Mucosa of descending colon (tissue), 3 donors: ENCODE measurements around the gene RBP3. TPM values are rescaled to one million over a fixed set of nuclear protein-coding genes. Genes with fewer than 3 reads are reported as not detected.
A peak's percentile ranks its signal among the peaks of the same experiment; 100 is the strongest.

Experiments used
- ATAC-seq: fragments of 200-7000 bp; cut with Tn5 transposase; one replicate; pipeline ENCODE4 v1.9.1; 2020; ENCODE audit warnings: mild to moderate bottlenecking, moderate library complexity
- DNase-seq, 3 donors: peaks; one replicate each; pipeline ENCODE4 v3.0.0-alpha.2; 2020
- H3K36me3 ChIP-seq: fragments of 200-600 bp; one replicate; pipeline ENCODE4 v1.8.0; 2021; ENCODE audit warnings: low read depth, mild to moderate bottlenecking
- H3K4me1 ChIP-seq: fragments of 200-600 bp; one replicate; pipeline ENCODE4 v1.8.0; 2021; ENCODE audit warnings: low read depth, mild to moderate bottlenecking
- H3K4me3 ChIP-seq: fragments of 200-600 bp; one replicate; pipeline ENCODE4 v1.8.0; 2021; ENCODE audit warnings: mild to moderate bottlenecking
- H3K9me3 ChIP-seq: fragments of 200-600 bp; one replicate; pipeline ENCODE4 v1.8.0; 2021; ENCODE audit warnings: mild to moderate bottlenecking
- CTCF ChIP-seq: fragments of 200-600 bp; IDR thresholded peaks from one replicate; pipeline ENCODE4 v1.8.0; 2022; ENCODE audit warnings: antibody characterized with exemption, mild to moderate bottlenecking
- intact Hi-C, 2 donors: fragments of 100-400 bp; cut with DNase I in 1 of 2; cut with micrococcal nuclease in 1 of 2; formaldehyde crosslinking; loops; one replicate each; pipeline versions ENCODE4 v1.11.0 to v1.11.1; 2022; cut with DNase I, micrococcal nuclease
- total RNA-seq, 3 donors: library from RNA; stranded (reverse); fragmentation: NEBNext Ultra II Directional in 2 of 3; extraction: Animal tissue kit (Norgen Biotek cat#: 25700) in 2 of 3; gene quantifications; one replicate each; pipeline versions ENCODE4 v1.2.1 to v1.2.4, GENCODE V29; 2021 to 2023
- donor health status: DM: no; HTN: no; CAD: no; lungs with moderate emphysema.
- donor health status: DM: no; HTN: no; CAD: no.
- donor health status: DM: no; HTN: yes; CAD: no.

RBP3 gene
- total RNA-seq, 3 donors from 2014 or later = not detected

GRCh38 chr10:47360419-47361040 is 12.4 kb downstream of the RBP3 start:
- no peak overlapping the region for H3K4me3 ChIP-seq
- no peaks in the 10 kb centered on the region for H3K4me1 ChIP-seq
- DNase-seq (no peak), ATAC-seq (no peak)
- intact Hi-C loops = no loop called here
- no peaks in the 10 kb centered on the region for H3K9me3 ChIP-seq
- TF ChIP-seq CTCF = no peak
- H3K36me3 ChIP-seq = no peaks in the 10 kb centered on the region

DNA sequence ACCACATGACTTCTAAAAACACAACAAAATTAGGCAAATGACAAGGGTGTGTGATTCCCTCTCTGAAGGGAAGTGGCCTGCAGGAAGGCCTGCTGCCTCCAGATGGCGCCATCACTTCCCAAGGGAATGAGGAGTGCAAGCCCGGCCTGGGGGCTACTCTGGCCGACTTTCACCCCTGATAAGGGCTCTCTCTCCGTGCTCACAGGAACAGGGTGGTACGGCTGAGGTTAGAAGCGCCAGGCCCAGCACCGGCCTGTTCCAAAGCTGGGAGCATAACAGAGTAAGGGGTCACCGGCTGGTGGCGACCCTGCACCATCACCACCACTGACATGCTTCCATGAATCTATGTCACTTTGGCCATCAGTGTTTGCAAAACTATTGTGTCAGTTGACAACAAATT is 13.1 kb downstream of the RBP3 start:
- Histone ChIP-seq H3K4me1 (no peaks in the 10 kb centered on the region), H3K36me3 (no peaks in the 10 kb centered on the region), H3K4me3 (no peak overlapping the region), H3K9me3 (no peaks in the 10 kb centered on the region)
- intact Hi-C loops = no loop called here
- TF ChIP-seq CTCF = peak; percentile 62
- DNase-seq (peak in 2 of 3 donors; percentile 53 to 67), ATAC-seq (peak; percentile 35)

- intact Hi-C loops = no loop called here
- Histone ChIP-seq H3K4me1 (no peaks in the 10 kb centered on the region), H3K4me3 (no peak overlapping the region), H3K36me3 (no peaks in the 10 kb centered on the region), H3K9me3 (no peaks in the 10 kb centered on the region)
- ATAC-seq = no peak
- DNase-seq = no peak
- TF ChIP-seq CTCF = no peak
These were observed 14.0 kb downstream of the RBP3 start for GRCh38 chr10:47362199-47362598.

DNA sequence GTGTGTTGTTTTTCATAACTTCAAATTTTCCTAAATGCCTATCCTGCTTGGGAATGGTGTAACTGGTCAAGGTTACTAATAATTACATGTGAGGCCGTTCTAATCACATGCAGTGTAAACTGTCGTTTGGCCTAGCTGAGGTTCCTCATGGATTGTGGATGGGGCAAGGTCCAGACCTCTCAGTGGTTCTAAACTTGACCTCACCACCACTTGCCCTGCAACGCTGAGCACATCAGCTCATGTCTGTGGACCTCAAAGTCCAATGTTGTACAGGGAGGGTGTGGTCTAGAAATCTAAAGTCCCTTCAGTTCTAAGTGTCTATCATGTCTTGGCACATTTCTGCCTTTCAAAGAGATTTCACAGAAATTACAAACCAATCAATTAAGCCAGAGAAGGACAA is 15.6 kb downstream of the RBP3 start:
- Histone ChIP-seq H3K9me3 (no peaks in the 10 kb centered on the region), H3K36me3 (no peaks in the 10 kb centered on the region), H3K4me1 (no peaks in the 10 kb centered on the region), H3K4me3 (no peak overlapping the region)
- TF ChIP-seq CTCF = no peak
- ATAC-seq (peak; percentile 70), DNase-seq (no peak)
- intact Hi-C loops = no loop called here

GRCh38 chr10:47364366-47364765 is 16.2 kb downstream of the RBP3 start:
- TF ChIP-seq CTCF = no peak
- ATAC-seq (peak; percentile 52), DNase-seq (no peak)
- H3K4me1 ChIP-seq = no peaks in the 10 kb centered on the region
- no peaks in the 10 kb centered on the region for H3K36me3 ChIP-seq
- intact Hi-C loops = no loop called here
- no peak overlapping the region for H3K4me3 ChIP-seq
- no peaks in the 10 kb centered on the region for H3K9me3 ChIP-seq

GRCh38 chr10:47364911-47365310 is 16.7 kb downstream of the RBP3 start:
- Histone ChIP-seq H3K9me3 (no peaks in the 10 kb centered on the region), H3K36me3 (no peaks in the 10 kb centered on the region), H3K4me1 (no peaks in the 10 kb centered on the region), H3K4me3 (no peak overlapping the region)
- intact Hi-C loops = no loop called here
- DNase-seq (no peak), ATAC-seq (no peak)
- TF ChIP-seq CTCF = no peak
